Measurements from ENCODE around the gene WNT8A. TPM values are rescaled to one million over a fixed set of nuclear protein-coding genes. Genes with fewer than 3 reads are reported as not detected.

Gene WNT8A

Small RNA genes lying within 50 kb of the gene (small RNA-seq; reads per million reads assigned to genes)
- not detected for gene RNU6-1148P (ENCODE audit: low read depth)
- gene RNU6-460P (ENCODE audit: low read depth) = not detected
- not detected for gene RNU6-888P (ENCODE audit: low read depth)

All from mesenchymal stem cell (in vitro differentiated cells and primary cell).